Cardiac muscle cell (in vitro differentiated cells and primary cell): Measurements from ENCODE around the gene ANKRD53. TPM values are rescaled to one million over a fixed set of nuclear protein-coding genes. Genes with fewer than 3 reads are reported as not detected.
A peak's percentile ranks its signal among the peaks of the same experiment; 100 is the strongest.

ENCODE experiments used
- DNase-seq, 2 donors: peaks; one replicate each; pipeline versions ENCODE4 v3.0.0 to v3.0.0-alpha.2; 2010 to 2017; ENCODE audit warnings: low read depth in 1 of 2, low spot score in 1 of 2
- H3K27ac ChIP-seq: fragments of 200-600 bp; sonication (generic); 2 replicates; pipeline ENCODE4 v1.5.1; 2016
- H3K27me3 ChIP-seq: fragments of 200-600 bp; sonication (generic); 2 replicates; pipeline ENCODE4 v1.6.0; 2016; ENCODE audit warnings: control low read depth
- H3K36me3 ChIP-seq: fragments of 200-600 bp; sonication (generic); 2 replicates; pipeline ENCODE4 v1.5.1; 2016; ENCODE audit warnings: control low read depth
- H3K4me1 ChIP-seq: fragments of 200-600 bp; sonication (generic); 2 replicates; pipeline ENCODE4 v1.8.1; 2017; ENCODE audit warnings: low read depth, mild to moderate bottlenecking, mixed run types
- H3K4me3 ChIP-seq: fragments of 200-600 bp; sonication (generic); 2 replicates; pipeline ENCODE4 v1.5.1; 2016; ENCODE audit warnings: mild to moderate bottlenecking
- H3K9me3 ChIP-seq: fragments of 200-600 bp; sonication (generic); 2 replicates; pipeline ENCODE4 v1.5.1; 2017; ENCODE audit warnings: low read depth, mild to moderate bottlenecking, control low read depth
- CTCF ChIP-seq: IDR thresholded peaks from 2 replicates; pipeline ENCODE4 v1.5.1; 2012; ENCODE audit warnings: low read depth, mild to moderate bottlenecking, low read length
- polyA plus RNA-seq: library from polyadenylated mRNA; unstranded; fragments of >200 nt; fragmentation: Nextera tagmentation; extraction: Ambion mirVana; gene quantifications from 2 replicates; pipeline ENCODE4 v1.2.1, GENCODE V29; 2016
- total RNA-seq: library from RNA; depleted of rRNA; stranded (reverse); fragments of >200 nt; gene quantifications from 2 replicates; pipeline ENCODE4 v1.2.3, GENCODE V29; 2016

Gene ANKRD53
- total and polyA plus RNA-seq, 2 experiments from 2014 or later: 0.92 to 0.99 TPM

- no peaks in the 10 kb centered on the region for H3K4me1 ChIP-seq
- no peak overlapping the region for H3K4me3 ChIP-seq
- no peaks in the 10 kb centered on the region for H3K36me3 ChIP-seq
- no peak overlapping the region for H3K27ac ChIP-seq
- H3K9me3 ChIP-seq: no peaks in the 10 kb centered on the region
- H3K27me3 ChIP-seq: peaks cover 75% of the 10 kb centered on the region
- no peak for TF ChIP-seq CTCF
- no peak for DNase-seq
Observed at GRCh38 chr2:70962211-70962884, 16.1 kb upstream of the ANKRD53 start.

GRCh38 chr2:70962885-70963878, 15.2 kb upstream of the ANKRD53 start:
- no peak overlapping the region for H3K4me3 ChIP-seq
- peaks cover 75% of the 10 kb centered on the region for H3K27me3 ChIP-seq
- DNase-seq: no peak
- no peaks in the 10 kb centered on the region for H3K36me3 ChIP-seq
- TF ChIP-seq CTCF: no peak
- H3K4me1 ChIP-seq: no peaks in the 10 kb centered on the region
- H3K9me3 ChIP-seq: no peaks in the 10 kb centered on the region
- no peak overlapping the region for H3K27ac ChIP-seq

- no peak overlapping the region for H3K27ac ChIP-seq
- peaks cover 79% of the 10 kb centered on the region for H3K27me3 ChIP-seq
- no peaks in the 10 kb centered on the region for H3K9me3 ChIP-seq
- no peaks in the 10 kb centered on the region for H3K4me1 ChIP-seq
- H3K4me3 ChIP-seq: no peak overlapping the region
- TF ChIP-seq CTCF: no peak
- no peaks in the 10 kb centered on the region for H3K36me3 ChIP-seq
- DNase-seq: no peak
Observed at GRCh38 chr2:70964133-70964532, 14.3 kb upstream of the ANKRD53 start.

GRCh38 chr2:70964596-70965386, 13.6 kb upstream of the ANKRD53 start:
- no peaks in the 10 kb centered on the region for H3K9me3 ChIP-seq
- H3K4me3 ChIP-seq: peak overlapping the region; percentile 25
- H3K4me1 ChIP-seq: no peaks in the 10 kb centered on the region
- peak; percentile 79 for TF ChIP-seq CTCF
- no peak overlapping the region for H3K27ac ChIP-seq
- H3K27me3 ChIP-seq: peaks cover 83% of the 10 kb centered on the region
- H3K36me3 ChIP-seq: no peaks in the 10 kb centered on the region
- peak; percentile 72 to 81 for DNase-seq

- no peaks in the 10 kb centered on the region for H3K36me3 ChIP-seq
- H3K9me3 ChIP-seq: no peaks in the 10 kb centered on the region
- H3K27ac ChIP-seq: no peak overlapping the region
- no peaks in the 10 kb centered on the region for H3K4me1 ChIP-seq
- no peak for DNase-seq
- TF ChIP-seq CTCF: no peak
- peaks cover 88% of the 10 kb centered on the region for H3K27me3 ChIP-seq
- H3K4me3 ChIP-seq: no peak overlapping the region
Observed at GRCh38 chr2:70965506-70965905, 12.9 kb upstream of the ANKRD53 start.
